Activated T-helper 1 cell treated with Interleukin-2 at 50 U/mL for 16 hours (primary cell): ENCODE measurements around the gene FLAD1.
"Not testable (repeated sequence)": the region's sequence is repeated elsewhere in the genome, so short reads cannot be mapped to it uniquely, and the experiment has no call there.

ENCODE experiments used
- DNase-seq: peaks from one replicate; pipeline ENCODE4 v3.0.0-alpha.2; 2020; ENCODE audit warnings: low read depth

FLAD1 gene

DNA sequence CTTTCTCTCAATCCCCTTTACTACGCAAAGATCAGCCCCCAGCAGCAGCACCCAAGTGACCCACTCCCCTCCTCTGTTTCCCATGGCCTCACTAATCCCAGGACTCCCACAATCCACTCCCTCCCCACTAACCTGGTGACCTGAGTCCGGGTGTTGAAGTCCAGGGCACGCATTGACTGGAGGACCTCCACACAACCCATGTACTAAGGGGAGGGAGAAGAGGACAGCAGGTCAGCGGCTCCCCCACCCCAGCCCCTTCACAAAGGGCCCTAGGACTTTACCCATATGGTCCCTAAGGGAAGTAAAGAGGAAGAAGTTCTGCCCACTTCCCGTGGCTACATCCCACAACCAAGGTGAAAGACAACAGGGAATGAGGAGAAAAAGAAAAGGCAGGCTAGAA, 13.9 kb upstream of the FLAD1 start:
- no peak for DNase-seq

DNA sequence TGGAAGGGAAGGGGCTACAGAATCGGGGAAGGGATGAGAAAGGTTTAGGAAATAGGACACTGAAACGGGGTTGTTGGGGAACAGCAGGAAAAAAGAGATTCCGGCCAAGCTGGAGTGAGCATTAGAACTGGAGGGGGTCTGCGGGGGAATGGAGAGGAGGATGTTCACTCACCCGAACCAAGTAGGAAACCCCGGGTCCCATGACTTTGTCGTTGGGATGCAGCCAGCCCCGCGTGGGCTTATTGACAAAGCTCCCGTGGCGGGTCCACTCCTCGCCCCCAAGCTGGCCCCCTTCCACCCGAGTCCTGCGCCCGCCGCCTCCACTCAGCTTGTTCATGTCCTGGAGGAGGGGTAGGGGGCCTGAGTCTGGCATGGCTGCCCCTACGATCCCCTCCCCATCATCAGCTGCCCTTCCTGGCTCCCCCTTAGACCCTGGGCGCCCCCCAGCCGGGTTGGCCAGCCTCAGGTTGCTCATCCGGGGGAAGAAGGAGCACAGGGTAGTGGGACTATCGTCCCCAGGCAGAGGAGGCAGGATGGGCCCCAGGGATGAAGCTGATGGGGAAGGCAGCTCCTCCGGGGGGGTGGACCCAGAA, 13.2 kb upstream of the FLAD1 start:
- no peak for DNase-seq

DNA sequence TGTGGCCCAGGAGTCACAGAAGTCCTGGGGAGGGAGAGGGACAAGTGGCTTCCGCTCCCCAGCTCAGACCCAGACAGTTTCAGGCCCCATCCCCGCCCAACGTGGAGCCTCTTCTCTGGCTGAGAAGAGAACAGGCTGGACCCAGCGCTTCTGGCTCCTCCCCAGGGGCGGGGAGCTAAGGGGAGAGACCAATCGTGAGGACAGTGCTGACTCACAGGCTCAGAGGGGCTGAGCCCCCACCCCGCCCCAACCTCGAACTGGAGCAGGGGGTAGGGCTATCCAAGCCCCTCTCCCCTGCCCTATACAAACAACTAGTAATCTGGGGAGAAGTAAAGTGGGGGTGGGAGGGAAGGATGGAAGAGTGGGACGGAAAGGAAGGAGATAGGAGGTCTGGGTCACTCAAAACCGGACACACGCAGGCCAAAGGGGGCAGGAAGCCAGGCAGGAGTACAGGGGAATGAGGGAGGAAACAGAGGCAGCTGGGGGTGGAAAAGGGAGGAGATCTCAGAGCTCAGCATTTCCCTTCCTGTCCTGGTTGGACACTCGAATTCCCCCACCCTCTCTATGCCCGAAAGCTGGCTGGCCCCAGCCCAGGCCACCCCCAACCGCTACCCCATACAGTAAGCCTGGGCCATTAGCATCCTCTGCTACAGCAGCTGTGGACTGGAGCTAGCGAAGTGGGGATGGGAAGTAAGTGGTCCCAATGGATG, 12.4 kb upstream of the FLAD1 start, which contains the start of gene SHC1:
TSS of gene SHC1 (minus strand) at position 117 of the 710 bp plus-strand sequence. CDS start 221 bp downstream, outside the sequence.
- DNase-seq: no peak

DNA sequence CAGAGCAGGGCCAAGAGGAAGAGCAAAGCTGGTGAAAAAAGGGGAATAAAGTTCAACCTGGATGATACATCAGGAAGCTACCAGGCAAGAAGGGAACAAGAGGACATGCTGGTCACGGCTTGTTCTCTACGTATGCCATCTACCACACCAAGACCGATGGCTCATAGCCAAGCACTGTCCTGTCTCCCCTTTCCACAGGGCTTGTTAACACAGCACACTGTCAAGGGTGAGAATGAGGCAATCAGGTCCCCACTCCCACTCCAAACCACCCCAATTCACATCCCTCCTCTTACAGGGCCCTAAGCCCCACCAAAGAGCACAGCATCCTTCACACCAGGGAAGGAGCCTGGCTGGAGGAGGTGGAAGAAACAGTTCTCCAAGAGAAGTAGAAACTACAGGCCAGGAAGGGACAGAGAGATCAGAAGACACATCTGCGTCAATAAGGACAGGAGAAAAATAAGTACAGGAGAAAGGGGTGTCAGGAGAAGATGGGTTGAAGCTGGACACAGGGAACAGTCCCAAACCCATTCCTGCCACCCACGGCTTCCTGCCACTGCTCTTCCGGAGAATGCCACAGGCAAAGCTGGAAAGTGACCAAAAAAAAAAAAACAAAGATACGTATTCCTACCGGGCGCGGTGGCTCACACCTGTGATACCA, 11.7 kb upstream of the FLAD1 start:
- DNase-seq: no peak

DNA sequence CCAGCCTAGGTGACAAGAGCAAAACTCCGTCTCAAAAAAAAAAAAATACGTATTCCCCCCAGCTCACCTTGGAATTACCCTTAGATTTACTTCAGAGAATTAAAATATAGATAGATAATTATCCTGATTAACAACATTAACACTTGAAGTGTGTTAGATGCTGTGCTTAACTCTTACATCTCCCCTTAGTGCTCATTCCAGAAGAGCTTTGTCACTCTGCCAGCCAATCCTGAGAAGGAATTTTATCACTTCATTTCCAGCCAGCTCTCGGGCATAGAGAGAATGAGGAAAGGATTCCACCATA, 11.0 kb upstream of the FLAD1 start:
- DNase-seq: no peak

DNA sequence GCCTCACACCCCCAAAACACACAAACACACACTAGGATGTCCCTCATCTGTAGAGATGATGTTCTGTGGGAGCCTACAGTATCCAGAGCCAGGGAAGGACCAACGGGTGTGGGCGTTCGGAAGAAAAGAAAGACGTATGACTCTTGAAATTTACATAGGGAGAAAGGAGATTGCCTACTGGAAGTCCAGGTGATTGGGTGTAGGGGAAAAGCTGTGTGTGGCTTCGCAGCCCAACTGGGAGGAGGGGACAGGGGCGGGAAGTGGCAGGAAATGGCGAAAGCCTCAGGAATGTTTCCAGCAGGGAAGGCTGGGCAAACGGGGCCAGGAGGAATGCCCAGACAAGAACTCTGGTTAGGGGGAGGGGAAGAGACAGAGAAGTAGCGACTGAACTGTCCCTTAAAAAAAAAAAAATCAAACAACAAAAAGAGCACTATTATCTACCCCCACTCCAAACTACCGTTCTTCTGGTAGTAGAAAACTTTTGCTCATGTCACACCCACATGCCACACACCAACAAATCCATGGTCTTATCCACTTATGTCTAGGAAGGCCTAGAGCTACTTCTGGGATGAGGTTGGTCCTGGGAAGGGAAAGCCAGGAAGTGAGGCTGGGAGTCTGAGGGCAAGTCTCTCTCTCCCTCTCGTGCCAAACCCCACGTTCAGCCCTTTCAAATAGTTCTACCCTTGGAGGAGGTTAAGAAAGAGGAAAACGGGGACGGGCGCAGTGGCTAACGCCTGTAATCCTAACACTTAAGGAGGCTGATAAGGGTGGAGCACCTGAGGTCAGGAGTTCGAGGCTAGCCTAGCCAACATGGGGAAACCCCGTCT, 10.4 kb upstream of the FLAD1 start:
- no peak for DNase-seq

DNA sequence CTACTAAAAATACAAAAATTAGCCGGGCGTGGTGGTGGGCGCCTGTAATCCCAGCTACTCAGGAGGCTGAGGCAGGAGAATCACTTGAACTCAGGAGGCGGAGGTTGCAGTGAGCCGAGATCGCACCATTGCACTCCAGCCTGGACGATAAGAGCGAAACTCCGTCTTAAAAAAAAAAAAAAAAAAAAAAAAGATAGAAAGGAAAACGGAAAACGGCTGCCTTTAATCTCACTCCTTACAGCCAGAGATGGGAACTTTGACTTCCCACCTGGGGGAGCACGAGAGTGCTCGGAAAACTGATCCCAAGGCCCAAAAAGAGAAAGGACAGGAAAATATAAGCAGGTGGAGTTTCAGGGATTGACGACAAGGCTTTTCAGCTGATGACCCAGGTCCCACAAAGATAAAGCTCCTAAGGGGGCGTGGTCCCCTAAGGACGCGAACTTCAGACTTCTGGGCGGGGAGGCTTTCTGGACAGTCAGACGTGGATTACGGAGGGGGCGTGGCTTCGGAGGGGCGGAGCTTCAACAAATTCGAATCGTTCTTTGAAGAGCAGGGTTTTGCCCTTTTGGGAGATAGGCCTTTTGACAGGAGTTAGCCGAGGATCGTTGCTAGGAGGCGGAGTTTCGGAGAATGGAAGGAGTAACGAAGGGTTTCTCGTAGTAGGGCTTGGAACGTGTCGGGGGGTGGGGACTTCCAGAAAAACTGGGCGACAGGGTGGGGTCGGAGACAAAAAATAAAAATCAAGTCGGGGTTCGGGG, 9.6 kb upstream of the FLAD1 start:
- peak; percentile 76 for DNase-seq

DNA sequence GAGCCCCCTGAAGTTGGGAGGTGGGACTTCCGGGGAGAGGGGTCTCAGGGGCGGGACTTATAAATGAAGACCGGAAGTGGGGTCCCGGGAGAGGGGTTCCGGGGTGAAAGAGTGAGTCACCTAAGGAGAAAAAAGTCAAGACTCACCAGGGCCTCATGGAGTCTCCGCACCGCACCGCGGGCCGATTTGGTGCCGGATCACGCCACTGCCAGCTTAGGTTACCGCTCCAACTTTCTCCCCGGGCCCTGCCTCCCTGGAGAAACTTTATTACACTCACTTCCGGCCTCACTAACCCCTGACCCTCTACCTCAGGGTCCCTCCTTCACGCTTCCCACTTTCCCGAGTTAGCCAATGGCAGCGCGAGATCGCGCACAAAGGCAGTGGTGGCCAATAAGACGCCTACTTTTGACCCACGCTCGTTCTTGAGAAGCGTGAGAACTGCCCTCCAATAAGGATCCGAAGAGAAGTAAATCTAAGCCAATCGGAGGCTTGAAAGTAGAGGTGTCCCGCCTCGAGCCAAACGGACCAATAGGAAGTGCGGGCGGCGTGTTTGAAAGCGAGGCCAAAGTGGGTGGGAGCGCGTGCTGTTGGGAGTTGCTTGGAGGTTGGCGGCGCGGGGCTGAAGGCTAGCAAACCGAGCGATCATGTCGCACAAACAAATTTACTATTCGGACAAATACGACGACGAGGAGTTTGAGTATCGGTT, 8.9 kb upstream of the FLAD1 start, which contains the start of gene CKS1B:
TSS of gene CKS1B (plus strand) at position 580 of the 706 bp plus-strand sequence. CDS start at position 645, 65 bp downstream.
- DNase-seq: peak; percentile 93

DNA sequence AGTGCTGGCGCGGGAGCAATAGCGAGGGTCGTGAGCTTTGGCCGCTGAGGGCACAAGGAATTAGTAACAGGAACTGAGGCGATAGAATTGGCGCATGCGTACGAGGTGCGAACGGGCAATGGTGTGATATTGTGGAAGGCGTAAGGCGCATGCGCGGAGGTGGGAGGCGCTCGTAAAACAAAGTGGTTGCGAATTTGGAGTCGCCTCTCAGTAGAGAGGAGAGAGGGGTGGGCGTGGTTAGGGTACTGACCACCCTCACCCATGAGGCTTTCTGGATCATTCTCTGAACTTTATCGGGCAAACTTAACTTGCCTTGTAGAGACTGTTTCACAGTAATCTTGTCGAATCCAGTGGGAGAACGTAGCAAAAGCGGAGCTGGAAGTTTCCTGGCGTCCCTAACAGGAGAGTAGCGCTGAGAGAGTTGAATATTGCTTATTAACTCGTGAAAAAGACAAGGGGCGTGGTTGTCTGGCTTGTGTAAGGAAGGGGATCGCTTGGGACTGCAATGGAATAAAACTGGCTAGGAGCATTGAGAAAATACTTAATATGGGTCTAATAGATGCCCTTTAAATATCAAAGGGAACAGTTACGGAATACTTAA, 8.2 kb upstream of the FLAD1 start:
- peak; percentile 87 for DNase-seq

DNA sequence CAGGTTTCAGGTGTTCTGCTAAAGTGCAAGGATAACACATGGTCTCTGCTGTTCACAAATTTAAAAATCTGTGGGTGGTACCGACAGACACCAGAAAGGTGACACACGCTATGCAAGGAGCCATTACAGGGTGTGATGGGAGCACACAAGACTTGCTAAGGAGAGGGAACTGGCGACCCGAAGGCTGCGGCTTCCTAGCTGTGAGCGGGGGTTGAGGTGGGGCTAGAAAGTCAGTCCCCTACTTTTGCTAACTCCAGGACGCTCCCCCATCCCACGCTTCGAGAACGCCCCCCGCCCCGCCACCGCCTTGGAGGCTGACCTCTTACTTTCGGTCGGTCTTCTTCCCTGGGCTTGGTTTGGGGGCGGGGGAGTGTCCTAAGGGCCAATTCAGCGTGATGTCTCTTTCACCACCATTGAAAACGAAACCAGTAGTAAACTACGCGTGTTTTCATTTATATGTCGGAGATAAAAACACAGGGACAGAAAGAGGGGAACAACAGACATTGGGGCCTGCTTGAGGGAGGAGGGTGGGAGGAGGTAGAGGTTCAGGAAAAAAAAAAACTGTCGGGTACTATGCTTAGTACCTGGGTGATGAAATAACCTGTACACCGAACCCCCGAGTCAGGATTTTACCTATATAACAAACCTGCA, 7.6 kb upstream of the FLAD1 start:
- DNase-seq: no peak

DNA sequence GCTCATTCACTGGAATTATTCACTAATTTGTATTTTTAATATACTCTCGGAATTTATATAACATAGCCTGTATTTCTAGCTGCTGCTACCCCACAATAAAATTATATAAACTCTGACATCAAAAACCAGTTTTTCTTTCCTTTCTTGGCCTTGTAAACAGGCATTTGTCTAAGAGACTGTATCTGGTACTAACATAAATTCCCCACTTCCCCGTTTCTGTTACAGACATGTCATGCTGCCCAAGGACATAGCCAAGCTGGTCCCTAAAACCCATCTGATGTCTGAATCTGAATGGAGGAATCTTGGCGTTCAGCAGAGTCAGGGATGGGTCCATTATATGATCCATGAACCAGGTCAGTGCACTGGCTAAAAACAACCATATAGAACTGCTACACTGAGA, 5.4 kb upstream of the FLAD1 start:
- not testable (repeated sequence) for DNase-seq

DNA sequence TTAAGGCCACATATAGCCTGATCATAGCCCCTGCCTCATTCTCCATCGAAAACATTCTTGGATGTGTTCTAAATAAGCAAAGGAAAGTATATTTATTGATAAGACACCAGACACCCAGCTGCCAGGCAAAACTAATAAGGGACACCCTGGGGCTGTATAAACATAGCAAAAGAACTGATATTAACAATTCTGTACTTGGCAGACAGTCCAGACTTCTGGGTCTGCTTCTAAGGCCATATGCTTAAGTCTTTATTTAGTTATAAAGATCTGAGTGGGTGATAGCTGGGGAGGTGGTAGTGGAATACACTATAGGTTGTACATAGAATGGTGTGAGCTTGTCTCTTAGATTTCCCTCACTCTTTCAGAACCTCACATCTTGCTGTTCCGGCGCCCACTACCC, 4.8 kb upstream of the FLAD1 start:
- no peak for DNase-seq

DNA sequence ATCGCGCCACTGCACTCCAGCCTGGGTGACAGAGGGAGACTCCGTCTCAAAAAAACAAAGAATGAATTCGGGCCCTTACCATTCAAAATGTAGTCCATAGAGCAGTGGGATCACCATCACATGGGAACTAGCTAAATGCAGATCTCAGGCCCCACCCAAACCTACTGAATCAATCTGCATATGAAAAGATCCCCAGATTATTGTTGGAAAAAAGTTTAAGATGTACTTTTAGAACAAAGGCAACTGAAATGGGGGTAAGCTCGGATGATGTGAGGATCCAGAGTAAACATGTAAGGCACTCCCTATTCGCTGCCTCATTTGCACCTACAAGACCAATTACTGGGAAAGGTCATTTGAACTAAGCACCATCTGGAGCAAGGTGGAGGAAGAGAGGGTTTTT, 803 bp upstream of the FLAD1 start:
- no peak for DNase-seq

DNA sequence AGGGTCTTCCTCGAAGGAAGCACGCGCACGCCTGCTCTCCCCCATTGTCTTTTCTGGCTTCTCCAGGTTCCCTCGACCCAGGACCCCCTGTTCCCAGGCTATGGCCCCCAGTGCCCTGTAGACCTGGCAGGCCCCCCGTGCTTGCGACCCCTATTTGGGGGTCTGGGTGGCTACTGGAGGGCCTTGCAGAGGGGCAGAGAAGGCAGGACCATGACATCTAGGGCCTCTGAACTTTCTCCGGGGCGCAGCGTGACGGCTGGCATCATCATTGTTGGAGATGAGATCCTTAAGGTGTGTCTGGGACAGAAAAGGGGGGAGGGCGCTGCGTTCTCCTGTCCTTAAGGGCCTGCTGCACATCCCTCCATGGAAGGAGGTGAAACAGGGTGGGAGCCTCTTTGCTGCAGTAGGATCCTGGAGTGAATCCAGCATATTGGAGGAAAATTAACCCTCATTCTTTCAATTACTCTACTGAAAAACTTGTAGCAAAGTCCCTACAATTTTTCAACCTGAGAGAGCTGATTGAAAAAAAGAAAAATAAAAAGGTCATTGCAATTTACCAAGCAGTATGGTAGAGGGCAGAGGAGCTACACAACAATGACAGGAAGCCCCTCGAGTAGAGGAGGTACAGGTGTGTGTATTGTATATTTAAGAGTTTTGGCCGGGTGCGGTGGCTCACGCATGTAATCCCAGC, 777 bp downstream of the FLAD1 start:
- no peak for DNase-seq

DNA sequence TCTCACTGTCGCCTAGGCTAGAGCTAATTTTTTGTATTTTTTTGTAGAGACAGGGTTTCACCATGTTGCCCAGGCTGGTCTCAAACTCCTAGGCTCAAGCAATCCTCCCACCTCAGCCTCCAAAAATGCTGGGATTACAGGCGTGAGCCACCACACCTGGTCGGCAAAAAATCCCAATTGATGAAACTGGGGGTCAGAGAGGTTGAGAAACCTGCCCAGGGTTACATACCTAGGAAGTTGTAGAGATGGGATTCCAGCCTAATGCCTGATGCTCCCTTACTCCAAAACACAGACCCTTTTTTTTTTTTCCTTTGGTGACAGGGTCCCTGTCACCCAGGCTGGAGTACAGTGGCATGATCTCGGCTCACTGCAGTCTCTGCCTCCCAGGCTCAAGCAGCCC, 3.6 kb downstream of the FLAD1 start:
- DNase-seq: not testable (repeated sequence)

DNA sequence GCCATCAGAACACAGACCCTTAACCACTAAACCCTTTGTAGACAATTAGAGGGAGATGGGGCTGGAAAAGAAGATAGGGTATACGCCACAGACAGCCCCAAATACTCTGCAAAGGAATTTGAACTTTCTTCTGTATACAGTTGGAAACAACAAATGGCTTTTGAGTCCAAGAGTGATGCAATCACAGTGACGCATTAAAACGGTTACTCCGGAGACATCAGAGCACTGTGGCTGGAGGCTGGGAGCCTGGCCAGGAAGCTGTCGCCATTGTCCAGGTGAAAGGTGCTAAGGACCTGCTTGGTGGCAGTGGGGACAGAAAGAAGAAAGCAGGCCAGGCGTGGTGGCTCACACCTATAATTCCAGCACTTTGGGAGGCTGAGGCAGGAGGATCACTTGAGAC, 4.2 kb downstream of the FLAD1 start:
- no peak for DNase-seq

DNA sequence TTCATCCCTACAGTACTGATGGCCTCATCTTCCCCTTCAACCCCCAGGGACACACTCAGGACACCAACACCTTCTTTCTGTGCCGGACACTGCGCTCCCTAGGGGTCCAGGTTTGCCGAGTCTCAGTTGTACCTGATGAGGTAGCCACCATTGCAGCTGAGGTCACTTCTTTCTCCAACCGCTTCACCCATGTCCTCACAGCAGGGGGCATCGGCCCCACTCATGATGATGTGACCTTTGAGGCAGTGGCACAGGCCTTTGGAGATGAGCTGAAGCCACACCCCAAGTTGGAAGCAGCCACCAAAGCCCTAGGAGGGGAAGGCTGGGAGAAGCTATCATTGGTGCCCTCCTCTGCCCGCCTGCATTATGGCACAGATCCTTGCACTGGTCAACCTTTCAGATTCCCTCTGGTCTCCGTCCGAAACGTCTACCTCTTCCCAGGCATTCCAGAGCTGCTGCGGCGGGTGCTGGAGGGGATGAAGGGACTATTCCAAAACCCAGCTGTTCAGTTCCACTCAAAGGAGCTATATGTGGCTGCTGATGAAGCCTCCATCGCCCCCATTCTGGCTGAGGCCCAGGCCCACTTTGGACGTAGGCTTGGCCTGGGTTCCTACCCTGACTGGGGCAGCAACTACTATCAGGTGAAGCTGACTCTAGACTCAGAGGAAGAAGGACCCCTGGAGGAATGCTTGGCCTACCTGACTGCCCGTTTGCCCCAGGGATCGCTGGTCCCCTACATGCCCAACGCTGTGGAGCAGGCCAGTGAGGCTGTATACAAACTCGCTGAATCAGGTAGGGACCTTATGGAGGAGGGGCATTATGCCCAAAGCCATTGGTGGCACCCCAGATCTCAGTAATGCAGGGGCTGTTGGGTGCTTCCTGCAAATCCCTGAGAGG, 5.2 kb downstream of the FLAD1 start:
- DNase-seq: no peak

DNA sequence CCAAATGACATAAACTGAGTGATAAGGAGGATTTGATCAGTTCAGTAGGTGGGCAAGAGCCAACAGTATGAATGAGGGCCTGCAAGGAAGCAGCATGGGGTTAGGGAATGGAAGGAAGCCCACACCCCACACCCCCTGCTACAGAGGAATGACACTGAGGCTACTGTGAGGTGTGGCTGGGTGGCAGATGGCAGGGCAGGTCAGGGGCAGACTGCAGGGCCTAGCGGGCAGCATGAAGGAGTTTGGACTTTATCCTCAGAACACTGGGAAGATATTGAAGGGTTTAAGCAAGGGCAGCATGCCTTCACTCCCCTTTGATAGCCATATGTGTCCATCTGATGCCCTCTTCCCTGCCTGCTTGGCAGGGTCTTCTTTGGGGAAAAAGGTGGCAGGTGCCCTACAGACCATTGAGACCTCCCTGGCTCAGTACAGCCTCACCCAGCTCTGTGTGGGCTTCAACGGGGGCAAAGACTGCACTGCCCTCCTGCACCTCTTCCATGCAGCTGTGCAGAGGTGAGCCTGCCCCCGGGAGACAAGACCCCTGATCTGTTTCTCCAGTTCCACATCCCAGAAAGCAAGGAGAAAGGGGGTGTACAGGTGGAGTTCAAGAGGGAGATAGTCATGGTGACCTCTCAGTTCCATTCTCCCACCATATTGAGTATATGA, 6.2 kb downstream of the FLAD1 start:
- no peak for DNase-seq
